HG03095 (cell line): ENCODE measurements around the gene ING3.
"Not testable (repeated sequence)": the region's sequence is repeated elsewhere in the genome, so short reads cannot be mapped to it uniquely, and the experiment has no call there.

ENCODE experiments used
- ATAC-seq: cut with Tn5 transposase; IDR thresholded peaks from one replicate; pipeline ENCODE4 v1.9.1; 2021; ENCODE audit warnings: moderate library complexity; ENCODE audit not compliant: unreplicated experiment

ING3 gene

DNA sequence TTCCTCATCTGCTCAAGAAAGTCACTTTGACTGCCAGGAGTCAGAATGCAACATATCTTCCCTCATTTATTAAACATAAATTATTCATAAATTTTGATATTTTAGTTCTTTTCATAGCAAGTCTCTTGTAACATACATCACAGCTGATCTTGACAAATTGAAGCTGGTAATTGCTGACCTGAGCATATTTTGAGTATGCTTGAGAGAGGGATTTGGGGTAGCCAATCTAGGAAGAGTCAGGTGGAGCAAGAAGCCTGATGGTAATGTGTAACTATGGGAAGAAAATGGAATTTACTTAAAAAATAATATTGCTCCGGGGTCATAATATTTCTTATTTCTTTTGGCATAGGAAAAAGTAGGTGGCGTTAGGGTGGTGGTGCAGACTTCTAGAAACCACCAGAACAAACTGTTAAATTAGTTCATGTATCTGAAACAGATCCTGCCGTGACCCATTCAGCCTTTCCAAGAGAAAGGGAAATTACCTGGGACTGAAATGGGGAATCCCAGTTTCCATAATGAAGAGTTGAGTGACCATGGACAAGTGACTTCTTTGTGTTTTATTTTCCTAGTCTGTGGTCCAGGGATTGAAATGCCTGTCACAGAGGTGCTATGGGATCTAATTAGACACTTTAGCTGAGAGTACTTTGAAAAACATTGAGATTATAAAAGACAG is 50.8 kb downstream of the ING3 start:
- ATAC-seq: no peak

DNA sequence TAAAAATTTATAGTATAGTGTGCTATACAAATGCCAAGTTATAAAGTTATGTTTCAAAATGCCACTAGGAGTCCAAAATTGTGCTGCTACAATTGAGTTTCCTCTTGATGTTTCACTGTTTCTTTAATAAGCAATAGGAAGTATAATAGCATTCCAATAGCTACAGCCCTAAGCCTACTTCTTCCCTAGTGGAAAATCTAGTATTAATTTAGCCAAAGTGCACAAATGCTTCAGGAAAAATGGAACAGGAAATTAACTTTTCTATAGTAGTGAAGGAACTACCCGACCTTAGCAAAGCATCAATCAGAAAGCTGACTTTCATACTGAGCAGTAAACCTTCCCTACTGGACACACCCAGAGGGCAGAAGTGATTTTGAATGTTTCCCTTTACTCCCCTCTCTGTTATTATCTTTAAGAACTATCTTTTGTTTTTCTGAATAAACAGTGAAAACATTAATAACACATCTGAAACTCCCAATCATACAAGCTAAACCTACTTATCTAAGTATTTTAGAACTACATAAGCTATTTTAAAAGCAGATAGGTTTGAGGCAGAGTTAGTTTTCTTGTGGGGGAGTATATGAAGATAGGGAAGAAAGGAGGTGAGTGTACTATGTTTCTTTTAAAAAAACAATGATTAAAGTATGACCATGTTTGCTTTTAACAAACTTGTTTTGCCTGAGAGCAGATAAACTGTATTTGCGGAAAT is 51.6 kb downstream of the ING3 start:
- ATAC-seq: no peak

DNA sequence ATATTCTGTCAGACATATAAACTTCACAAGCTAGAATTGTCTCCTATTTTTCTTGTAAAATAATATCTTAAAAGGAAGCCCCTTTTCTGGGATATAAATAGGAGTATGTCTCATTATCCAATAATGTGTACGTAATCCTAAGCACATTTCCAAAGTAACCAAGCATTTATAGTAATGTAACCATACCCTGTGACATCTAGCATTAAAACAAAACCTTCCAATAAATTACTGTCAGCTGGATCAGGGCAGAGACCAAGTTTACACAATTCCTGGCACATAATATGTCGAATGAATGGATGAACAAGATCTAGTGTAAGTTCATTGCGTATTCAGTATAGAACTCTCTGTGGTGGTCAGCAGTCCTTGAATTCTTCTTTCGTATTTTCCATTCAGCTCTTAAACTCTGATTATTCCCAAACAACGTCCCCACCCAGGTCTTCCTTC is 52.2 kb downstream of the ING3 start:
- ATAC-seq: no peak

DNA sequence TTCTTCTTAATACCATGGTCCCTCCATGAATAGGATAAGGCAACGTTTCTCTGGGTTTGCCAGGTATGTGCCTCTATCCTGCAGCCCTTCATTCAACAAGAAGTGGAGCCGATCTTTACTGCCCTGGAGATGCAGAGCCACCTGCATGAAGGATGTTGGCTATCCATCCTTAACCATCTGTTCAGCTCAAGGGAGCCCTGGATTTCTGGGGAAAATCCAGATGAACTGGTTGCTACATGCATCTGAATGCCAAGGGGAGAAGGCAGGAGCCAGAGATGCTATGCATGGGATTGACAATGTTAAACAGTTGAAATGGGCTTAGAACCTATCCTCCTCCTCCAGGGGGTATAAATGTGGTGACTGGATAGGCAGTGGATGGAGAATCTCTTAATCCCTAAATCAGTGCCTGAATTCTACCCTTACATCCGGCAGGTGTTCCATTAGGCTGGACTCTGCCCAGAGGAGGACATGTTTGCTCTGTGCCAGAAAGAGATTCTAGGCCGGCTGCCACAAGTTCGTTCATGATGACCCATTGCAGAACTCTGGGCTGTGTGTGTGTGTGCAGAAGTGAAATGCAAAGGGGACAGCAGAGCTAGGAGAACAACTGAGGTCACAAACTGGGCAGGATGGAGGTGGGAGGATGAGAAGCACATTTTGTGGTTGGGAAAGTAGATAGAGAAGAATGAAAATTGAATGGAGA is 53.6 kb downstream of the ING3 start:
- ATAC-seq: no peak

DNA sequence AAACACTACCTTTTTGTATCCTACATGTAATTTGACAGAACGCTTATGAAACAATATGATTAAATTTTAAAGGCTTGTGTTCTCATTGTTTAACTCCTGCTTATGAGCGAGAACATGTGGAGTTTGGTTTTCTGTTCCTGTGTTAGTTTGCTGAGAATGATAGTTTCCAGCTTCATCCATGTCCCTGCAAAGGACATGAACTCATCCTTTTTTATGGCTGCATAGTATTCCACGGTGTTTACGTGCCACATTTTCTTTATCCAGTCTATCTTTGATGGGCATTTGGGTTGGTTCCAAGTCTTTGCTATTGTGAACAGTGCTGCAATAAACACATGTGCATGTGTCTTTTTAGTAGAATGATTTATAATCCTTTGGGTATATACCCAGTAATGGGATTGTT is 54.5 kb downstream of the ING3 start:
- ATAC-seq: not testable (repeated sequence)

DNA sequence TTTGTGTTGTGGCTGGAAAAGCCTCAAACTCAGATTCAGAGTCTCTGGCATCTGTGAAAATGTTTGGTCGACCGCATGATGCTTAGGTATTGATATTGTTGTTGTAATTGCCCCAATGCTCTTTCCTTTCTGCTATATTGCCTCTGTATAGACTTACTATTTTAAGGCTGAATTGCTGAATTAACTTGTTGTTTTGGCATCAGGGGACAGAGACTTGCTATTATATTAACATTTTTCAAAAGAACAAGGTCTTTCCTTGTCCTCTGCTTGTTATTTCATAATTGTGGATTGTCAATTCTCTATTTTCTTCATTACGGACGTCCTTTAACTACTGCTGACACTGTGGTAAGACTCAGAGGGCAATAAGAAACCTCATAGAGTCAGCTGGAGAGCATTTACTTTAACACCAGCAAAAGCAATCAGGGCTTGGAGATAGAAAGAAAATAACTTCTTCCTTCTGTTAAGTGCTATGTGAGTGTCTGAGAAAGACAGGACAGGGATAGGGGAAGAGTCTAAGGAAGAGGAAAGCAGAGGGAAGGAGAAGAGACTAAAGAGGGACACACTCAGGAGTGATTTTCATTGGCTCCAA is 55.5 kb downstream of the ING3 start:
- ATAC-seq: no peak

GRCh38 chr7:121006711-121007315 is 56.2 kb downstream of the ING3 start:
- ATAC-seq: no peak

- no peak for ATAC-seq
These were observed 58.2 kb downstream of the ING3 start for GRCh38 chr7:121008816-121009215.

DNA sequence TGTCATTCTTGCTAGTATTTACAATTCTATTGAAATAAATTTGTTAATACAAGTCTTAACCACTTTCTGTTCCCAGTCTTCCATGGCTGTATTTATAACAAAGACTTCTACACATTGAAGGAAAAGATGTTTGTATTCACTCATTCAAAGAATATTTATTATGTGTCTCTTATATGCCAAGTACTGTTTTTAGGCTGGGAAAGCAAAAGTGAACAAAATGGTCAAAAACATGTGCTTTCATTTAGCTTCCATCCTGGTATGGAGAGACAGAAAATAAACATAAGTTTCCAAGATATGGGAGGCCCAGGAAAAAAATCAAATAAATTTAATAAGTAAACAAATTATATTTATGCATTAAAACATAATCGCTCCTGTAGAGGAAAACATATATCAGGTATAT is 60.8 kb downstream of the ING3 start:
- ATAC-seq: no peak

- ATAC-seq: no peak
These were observed 61.7 kb downstream of the ING3 start for GRCh38 chr7:121012170-121012874.

- ATAC-seq: no peak
These were observed 62.3 kb downstream of the ING3 start for GRCh38 chr7:121012919-121013318.

GRCh38 chr7:121015560-121015959 is 65.0 kb downstream of the ING3 start:
- ATAC-seq: no peak

GRCh38 chr7:121016966-121017365 is 66.4 kb downstream of the ING3 start:
- ATAC-seq: no peak

- ATAC-seq: no peak
These were observed 67.0 kb downstream of the ING3 start for GRCh38 chr7:121017586-121017985.

- ATAC-seq: no peak
These were observed 68.4 kb downstream of the ING3 start for GRCh38 chr7:121019018-121019417.

DNA sequence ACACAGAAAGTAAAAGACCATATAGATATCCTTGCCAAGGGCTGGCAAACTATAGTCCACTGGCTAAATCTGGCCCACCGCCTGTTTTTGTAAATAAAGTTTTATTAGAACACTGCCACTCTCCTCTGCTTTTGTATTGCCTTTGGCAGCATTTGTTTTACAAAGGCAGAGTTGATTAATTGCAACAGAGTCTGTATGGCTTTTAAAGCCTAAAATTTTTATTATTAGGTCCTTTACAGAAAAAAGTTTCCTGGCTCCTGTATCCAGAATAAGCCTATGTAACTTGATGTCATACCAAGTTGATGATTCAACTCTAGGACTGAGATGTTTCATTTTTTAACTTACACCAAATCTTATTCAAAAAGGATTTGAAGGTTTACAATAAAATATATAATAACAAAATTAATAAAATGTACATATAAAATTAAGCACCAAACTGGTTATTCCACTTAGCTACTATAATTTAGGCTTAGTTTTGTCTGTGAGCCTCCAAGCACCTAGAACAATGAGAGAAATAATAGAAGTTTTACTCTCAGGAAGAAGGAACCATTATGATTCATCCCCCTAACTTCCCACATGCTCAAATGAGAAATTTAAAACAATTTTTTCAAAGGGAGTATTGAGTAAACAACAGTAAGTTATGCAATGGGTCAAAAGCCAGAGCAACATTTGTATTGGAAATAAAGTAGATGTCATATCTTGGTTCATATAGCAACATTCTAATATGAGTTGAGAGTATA is 69.8 kb downstream of the ING3 start:
- ATAC-seq: no peak

DNA sequence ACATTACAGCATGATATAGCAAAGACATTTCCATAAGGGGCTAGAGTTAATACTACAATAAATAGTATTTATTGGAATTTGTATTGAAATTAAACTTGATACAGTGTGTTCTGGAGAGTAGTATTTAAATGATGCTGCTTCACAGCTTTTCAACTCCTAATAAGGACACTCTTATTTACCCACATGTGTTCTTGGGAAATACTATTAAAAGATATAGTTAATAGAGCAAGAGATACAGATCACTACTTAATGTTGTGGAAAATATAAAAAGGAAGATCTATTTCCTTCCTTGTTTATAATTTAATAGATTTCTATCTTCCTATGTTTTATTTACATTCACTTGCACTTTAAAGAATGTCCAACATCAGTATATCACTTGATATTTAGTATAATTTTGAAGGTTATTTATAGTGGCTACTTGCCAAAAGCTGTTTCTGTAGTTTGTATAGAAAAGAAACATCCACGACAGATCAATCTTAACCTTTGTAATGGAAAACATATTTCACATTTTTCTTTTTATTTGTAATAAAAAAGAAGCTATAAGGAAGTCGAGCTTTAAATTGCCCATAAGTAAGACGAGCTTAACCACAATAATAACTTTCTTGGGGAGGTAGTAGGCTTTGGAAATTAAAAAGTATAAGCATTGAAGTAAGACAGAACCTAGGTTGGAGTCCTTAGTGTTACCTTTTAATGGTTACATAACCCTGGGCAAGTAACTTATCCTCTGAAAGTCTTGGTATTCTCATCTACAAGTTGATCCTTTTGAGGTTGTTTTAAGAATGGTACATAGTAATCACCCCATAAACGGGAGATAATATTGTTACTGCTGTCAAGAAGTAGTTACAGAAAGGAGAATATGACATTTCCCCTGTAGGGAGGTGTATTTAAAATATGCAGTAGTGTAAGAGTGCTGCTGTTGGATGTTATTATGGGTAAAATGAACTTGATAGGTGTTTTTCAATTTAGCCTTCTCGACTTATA is 70.7 kb downstream of the ING3 start:
- ATAC-seq: no peak

- no peak for ATAC-seq
These were observed 72.6 kb downstream of the ING3 start for GRCh38 chr7:121023194-121023593.
